CD4-positive, alpha-beta memory T cell (primary cell): ENCODE measurements around the gene PAX2. TPM values are rescaled to one million over a fixed set of nuclear protein-coding genes. Genes with fewer than 3 reads are reported as not detected.

ENCODE experiments used
- CTCF ChIA-PET: fragments of 350-600 bp; sonication (Branson Sonifier 250); formaldehyde crosslinking; loops from one replicate; lab custom pipeline; 2021; ENCODE audit warnings: inconsistent platforms; ENCODE audit not compliant: partially characterized antibody; lab: Charles Lee
- POLR2A ChIA-PET: fragments of 350-600 bp; sonication (Branson Sonifier 250); formaldehyde crosslinking; loops from one replicate; lab custom pipeline; 2021; ENCODE audit not compliant: partially characterized antibody; lab: Charles Lee
- DNase-seq, 5 donors: peaks; one replicate each; pipeline versions ENCODE4 v3.0.0 to v3.0.0-alpha.2; 2020 to 2022; ENCODE audit warnings: mixed read lengths in 1 of 5
- H3K27ac ChIP-seq: one replicate; pipeline ENCODE4 v1.7.0; 2013; ENCODE audit warnings: low read depth, low read length
- H3K27me3 ChIP-seq: 2 replicates; pipeline ENCODE4 v1.7.0; 2013; ENCODE audit warnings: mild to moderate bottlenecking, low read length, moderate library complexity; ENCODE audit not compliant: insufficient read depth
- H3K36me3 ChIP-seq: 2 replicates; pipeline ENCODE4 v1.7.0; 2013; ENCODE audit warnings: mild to moderate bottlenecking, low read length, moderate library complexity; ENCODE audit not compliant: insufficient read depth
- H3K4me1 ChIP-seq: 2 replicates; pipeline ENCODE4 v1.7.0; 2013; ENCODE audit warnings: mild to moderate bottlenecking, low read length, moderate library complexity; ENCODE audit not compliant: insufficient read depth
- H3K4me3 ChIP-seq, 2 donors: one replicate each; pipeline ENCODE4 v1.7.0; 2013; ENCODE audit warnings: low read length in 2 of 2, mild to moderate bottlenecking in 1 of 2
- H3K9me3 ChIP-seq, 2 donors: one replicate each; pipeline ENCODE4 v1.7.0; 2013; ENCODE audit warnings: low read length in 2 of 2, control low read depth in 1 of 2; ENCODE audit not compliant: control insufficient read depth in 1 of 2
- H3K27ac Mint-ChIP-seq, 7 donors: one replicate each; pipeline ENCODE4 v1.8.0; 2020 to 2021; ENCODE audit warnings: mixed read lengths in 7 of 7, mild to moderate bottlenecking in 6 of 7, inconsistent platforms in 3 of 7, moderate library complexity in 3 of 7
- H3K27me3 Mint-ChIP-seq, 2 donors: one replicate each; pipeline ENCODE4 v1.8.0; 2020 to 2021; ENCODE audit warnings: mixed read lengths in 2 of 2
- H3K36me3 Mint-ChIP-seq, 2 donors: one replicate each; pipeline ENCODE4 v1.8.0; 2020 to 2021; ENCODE audit warnings: mixed read lengths in 2 of 2, inconsistent platforms in 1 of 2, mild to moderate bottlenecking in 1 of 2
- H3K4me1 Mint-ChIP-seq, 4 donors: one replicate each; pipeline ENCODE4 v1.8.0; 2020 to 2021; ENCODE audit warnings: mixed read lengths in 4 of 4, mild to moderate bottlenecking in 1 of 4
- H3K4me3 Mint-ChIP-seq, 8 donors: one replicate each; pipeline ENCODE4 v1.8.0; 2020 to 2021; ENCODE audit warnings: mixed read lengths in 8 of 8, mild to moderate bottlenecking in 7 of 8, moderate library complexity in 6 of 8, inconsistent platforms in 3 of 8
- H3K9me3 Mint-ChIP-seq, 8 donors: one replicate each; pipeline ENCODE4 v1.8.0; 2020 to 2021; ENCODE audit warnings: mixed read lengths in 8 of 8, mild to moderate bottlenecking in 5 of 8, inconsistent platforms in 3 of 8, moderate library complexity in 1 of 8
- intact Hi-C: fragments of 100-400 bp; cut with micrococcal nuclease; formaldehyde crosslinking; loops from one replicate; pipeline ENCODE4 v1.15.1; 2023
- polyA plus RNA-seq, 2 donors: library from polyadenylated mRNA; unstranded; fragments of 300-500 nt; fragmentation: Illumina TruSeq; gene quantifications; one replicate each; pipeline ENCODE4 v1.2.3, GENCODE V29; 2021
- total RNA-seq, 2 experiments: library from RNA; stranded (reverse); gene quantifications; one replicate each; pipeline ENCODE4 v1.2.3, GENCODE V29; 2021

Gene PAX2
- total and polyA plus RNA-seq, 4 experiments from 2014 or later, result not detected

- CTCF ChIA-PET, result no interaction called here
- no peaks in the 10 kb centered on the region for H3K9me3 ChIP-seq
- H3K36me3 ChIP-seq, result no peaks in the 10 kb centered on the region
- no peak overlapping the region for H3K27ac Mint-ChIP-seq
- H3K27me3 ChIP-seq, result no peaks in the 10 kb centered on the region
- H3K4me3 Mint-ChIP-seq, result no peak overlapping the region
- H3K4me1 Mint-ChIP-seq, result peaks cover 0 to 1% (median 0%) of the 10 kb centered on the region in 4 donors
- H3K36me3 Mint-ChIP-seq, result no peaks in the 10 kb centered on the region
- peaks cover 50 to 54% of the 10 kb centered on the region in 2 donors for H3K27me3 Mint-ChIP-seq
- no peak for DNase-seq
- intact Hi-C loops, result no loop called here
- POLR2A ChIA-PET, result no interaction called here
- no peaks in the 10 kb centered on the region for H3K4me1 ChIP-seq
- H3K27ac ChIP-seq, result no peak overlapping the region
- no peaks in the 10 kb centered on the region for H3K9me3 Mint-ChIP-seq
- H3K4me3 ChIP-seq, result no peak overlapping the region
These were observed 56.8 kb downstream of the PAX2 start for GRCh38 chr10:100802196-100802595.

- no peaks in the 10 kb centered on the region for H3K9me3 ChIP-seq
- no peaks in the 10 kb centered on the region for H3K27me3 ChIP-seq
- intact Hi-C loops, result no loop called here
- Mint-ChIP-seq H3K27me3 (peaks cover 47 to 54% of the 10 kb centered on the region in 2 donors), H3K27ac (no peak overlapping the region), H3K4me3 (no peak overlapping the region), H3K4me1 (peaks cover 0 to 1% (median 0%) of the 10 kb centered on the region in 4 donors), H3K36me3 (no peaks in the 10 kb centered on the region), H3K9me3 (no peaks in the 10 kb centered on the region)
- no peak for DNase-seq
- no peak overlapping the region for H3K4me3 ChIP-seq
- no peaks in the 10 kb centered on the region for H3K36me3 ChIP-seq
- ChIA-PET CTCF (no interaction called here), POLR2A (no interaction called here)
- H3K27ac ChIP-seq, result no peak overlapping the region
- no peaks in the 10 kb centered on the region for H3K4me1 ChIP-seq
These were observed 57.2 kb downstream of the PAX2 start for GRCh38 chr10:100802607-100803006.

- ChIA-PET CTCF (no interaction called here), POLR2A (no interaction called here)
- Histone ChIP-seq H3K9me3 (no peaks in the 10 kb centered on the region), H3K27ac (no peak overlapping the region), H3K4me3 (no peak overlapping the region), H3K27me3 (no peaks in the 10 kb centered on the region), H3K4me1 (no peaks in the 10 kb centered on the region), H3K36me3 (no peaks in the 10 kb centered on the region)
- Mint-ChIP-seq H3K27ac (no peak overlapping the region), H3K4me3 (no peak overlapping the region), H3K36me3 (no peaks in the 10 kb centered on the region), H3K4me1 (peaks cover 0 to 1% (median 0%) of the 10 kb centered on the region in 4 donors), H3K9me3 (no peaks in the 10 kb centered on the region), H3K27me3 (peaks cover 44 to 60% of the 10 kb centered on the region in 2 donors)
- DNase-seq, result no peak
- intact Hi-C loops, result no loop called here
These were observed 58.1 kb downstream of the PAX2 start for GRCh38 chr10:100803492-100803891.

- H3K4me3 ChIP-seq, result no peak overlapping the region
- ChIA-PET POLR2A (no interaction called here), CTCF (no interaction called here)
- H3K27ac ChIP-seq, result no peak overlapping the region
- no peak overlapping the region for H3K27ac Mint-ChIP-seq
- intact Hi-C loops, result no loop called here
- H3K36me3 ChIP-seq, result no peaks in the 10 kb centered on the region
- H3K27me3 Mint-ChIP-seq, result peaks cover 42 to 62% of the 10 kb centered on the region in 2 donors
- H3K4me1 ChIP-seq, result no peaks in the 10 kb centered on the region
- no peaks in the 10 kb centered on the region for H3K9me3 Mint-ChIP-seq
- H3K4me3 Mint-ChIP-seq, result no peak overlapping the region
- no peaks in the 10 kb centered on the region for H3K36me3 Mint-ChIP-seq
- no peaks in the 10 kb centered on the region for H3K27me3 ChIP-seq
- H3K4me1 Mint-ChIP-seq, result peaks cover 0 to 1% (median 0%) of the 10 kb centered on the region in 4 donors
- no peak for DNase-seq
- no peaks in the 10 kb centered on the region for H3K9me3 ChIP-seq
These were observed 58.5 kb downstream of the PAX2 start for GRCh38 chr10:100803908-100804307.

GRCh38 chr10:100805543-100806355, 60.4 kb downstream of the PAX2 start:
- DNase-seq, result no peak
- peaks cover 0 to 1% (median 0%) of the 10 kb centered on the region in 4 donors for H3K4me1 Mint-ChIP-seq
- no peaks in the 10 kb centered on the region for H3K36me3 Mint-ChIP-seq
- Histone ChIP-seq H3K4me3 (no peak overlapping the region), H3K4me1 (no peaks in the 10 kb centered on the region), H3K27ac (no peak overlapping the region), H3K27me3 (peaks cover 5% of the 10 kb centered on the region), H3K9me3 (no peaks in the 10 kb centered on the region), H3K36me3 (no peaks in the 10 kb centered on the region)
- no peaks in the 10 kb centered on the region for H3K9me3 Mint-ChIP-seq
- no peak overlapping the region for H3K4me3 Mint-ChIP-seq
- ChIA-PET POLR2A (no interaction called here), CTCF (no interaction called here)
- no peak overlapping the region for H3K27ac Mint-ChIP-seq
- intact Hi-C loops, result no loop called here
- peaks cover 39 to 67% of the 10 kb centered on the region in 2 donors for H3K27me3 Mint-ChIP-seq

- H3K4me3 Mint-ChIP-seq, result no peak overlapping the region
- peaks cover 0 to 1% (median 0%) of the 10 kb centered on the region in 4 donors for H3K4me1 Mint-ChIP-seq
- H3K4me1 ChIP-seq, result no peaks in the 10 kb centered on the region
- H3K27me3 Mint-ChIP-seq, result peaks cover 40 to 69% of the 10 kb centered on the region in 2 donors
- POLR2A ChIA-PET, result no interaction called here
- no peaks in the 10 kb centered on the region for H3K9me3 Mint-ChIP-seq
- no peak overlapping the region for H3K27ac ChIP-seq
- H3K27ac Mint-ChIP-seq, result no peak overlapping the region
- CTCF ChIA-PET, result no interaction called here
- no peaks in the 10 kb centered on the region for H3K9me3 ChIP-seq
- no peak for DNase-seq
- intact Hi-C loops, result no loop called here
- no peaks in the 10 kb centered on the region for H3K36me3 Mint-ChIP-seq
- H3K4me3 ChIP-seq, result no peak overlapping the region
- H3K36me3 ChIP-seq, result no peaks in the 10 kb centered on the region
- peaks cover 7% of the 10 kb centered on the region for H3K27me3 ChIP-seq
These were observed 60.9 kb downstream of the PAX2 start for GRCh38 chr10:100806356-100806645.

DNA sequence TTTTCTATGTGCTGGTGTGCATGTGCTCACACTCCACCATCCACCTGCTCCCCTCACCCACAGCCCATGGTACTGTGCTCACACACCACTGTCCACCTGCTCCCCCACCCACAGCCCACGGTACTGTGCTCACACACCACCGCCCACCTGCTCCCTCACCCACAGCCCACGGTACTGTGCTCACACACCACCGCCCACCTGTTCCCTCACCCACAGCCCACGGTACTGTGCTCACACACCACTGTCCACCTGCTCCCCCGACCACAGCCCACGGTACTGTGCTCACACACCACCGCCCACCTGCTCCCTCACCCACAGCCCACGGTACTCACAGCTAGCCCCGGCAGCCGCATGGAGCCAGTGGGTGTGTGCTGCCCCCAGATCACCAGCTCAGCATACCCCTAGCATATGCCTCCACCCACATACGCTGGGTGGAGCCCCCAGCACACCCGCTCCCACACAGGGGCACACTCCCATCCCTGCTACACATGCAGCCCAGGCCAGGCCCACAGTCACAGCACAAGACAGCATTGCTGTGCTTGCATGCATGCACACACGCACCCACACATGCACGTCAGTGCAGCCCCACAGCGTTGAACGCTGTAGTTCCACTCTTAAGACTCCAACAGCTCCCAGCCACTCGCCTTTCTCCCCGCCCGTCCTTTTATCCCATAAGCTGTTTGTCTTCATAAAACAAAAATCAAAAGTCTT, 62.0 kb downstream of the PAX2 start:
- CTCF ChIA-PET, result no interaction called here
- no peaks in the 10 kb centered on the region for H3K4me1 ChIP-seq
- no peaks in the 10 kb centered on the region for H3K9me3 ChIP-seq
- Mint-ChIP-seq H3K27ac (no peak overlapping the region), H3K27me3 (peaks cover 38 to 73% of the 10 kb centered on the region in 2 donors), H3K4me1 (peaks cover 0 to 1% (median 0%) of the 10 kb centered on the region in 4 donors), H3K9me3 (no peaks in the 10 kb centered on the region), H3K4me3 (no peak overlapping the region), H3K36me3 (no peaks in the 10 kb centered on the region)
- H3K27me3 ChIP-seq, result peaks cover 7% of the 10 kb centered on the region
- DNase-seq, result no peak
- no peaks in the 10 kb centered on the region for H3K36me3 ChIP-seq
- intact Hi-C loops, result no loop called here
- H3K27ac ChIP-seq, result no peak overlapping the region
- H3K4me3 ChIP-seq, result no peak overlapping the region
- POLR2A ChIA-PET, result no interaction called here
